A549 (cell line): ENCODE results near the gene DOCK1. TPM values are rescaled to one million over a fixed set of nuclear protein-coding genes. Genes with fewer than 3 reads are reported as not detected.

Source experiments
- ATAC-seq, 2 experiments: fragments of 200-7000 bp in 1 of 2; fragments of >200 bp in 1 of 2; cut with Nextera tagmentation in 1 of 2; cut with Tn5 transposase in 1 of 2; 3 replicates each; pipeline versions ENCODE4 v1.8.0 to v1.9.1; 2018 to 2020; ENCODE audit warnings: mild to moderate bottlenecking in 1 of 2, moderate library complexity in 1 of 2
- CTCF ChIA-PET: fragments of 300-600 bp; sonication (Branson Sonifier 250); formaldehyde crosslinking; extraction: SDS; loops from one replicate; lab custom pipeline; 2021; ENCODE audit warnings: antibody characterized with exemption, inconsistent platforms; lab: Yijun Ruan, JAX
- POLR2A ChIA-PET: fragments of 350-600 bp; formaldehyde crosslinking; extraction: SDS; loops from one replicate; lab custom pipeline; 2021; ENCODE audit warnings: antibody characterized with exemption, inconsistent platforms; lab: Yijun Ruan, JAX
- DNase-seq, 2 experiments: peaks; one replicate each; pipeline versions ENCODE4 v3.0.0 to v3.0.0-alpha.2; 2011 to 2016; ENCODE audit warnings: low read depth in 1 of 2, low spot score in 1 of 2
- FAIRE-seq: peaks from 2 replicates; lab custom pipeline; 2011; peaks lifted over from hg19 to GRCh38; lab: Jason Lieb, UNC
- H3K27ac ChIP-seq, 2 experiments: fragments of >200 bp; sonication (Bioruptor Twin); formaldehyde crosslinking; 3 replicates each; pipeline ENCODE4 v1.5.1; 2016 to 2017
- H3K4me1 ChIP-seq: fragments of >200 bp; sonication (Bioruptor Twin); formaldehyde crosslinking; 3 replicates; pipeline ENCODE4 v1.6.1; 2016
- H3K4me2 ChIP-seq: fragments of >200 bp; sonication (Bioruptor Twin); formaldehyde crosslinking; 3 replicates; pipeline ENCODE4 v1.6.1; 2016
- H3K4me3 ChIP-seq: fragments of >200 bp; sonication (Bioruptor Twin); formaldehyde crosslinking; 3 replicates; pipeline ENCODE4 v1.5.1; 2016
- H3K9me3 ChIP-seq: fragments of >200 bp; sonication (Bioruptor Twin); formaldehyde crosslinking; 3 replicates; pipeline ENCODE4 v1.6.1; 2016
- ATOH8 ChIP-seq: fragments of 250-450 bp; sonication (Bioruptor Pico); IDR thresholded peaks from 2 replicates; pipeline ENCODE4 v1.5.0; 2020; ENCODE audit warnings: low read depth, mild to moderate bottlenecking, moderate library complexity
- CBX8 ChIP-seq: fragments of 200-600 bp; sonication (generic); IDR thresholded peaks from 2 replicates; pipeline ENCODE4 v1.6.1; 2016
- CHD2 ChIP-seq: fragments of 150-350 bp; IDR thresholded peaks from 2 replicates; pipeline ENCODE4 v1.6.1; 2014; ENCODE audit warnings: low read length; ENCODE audit not compliant: partially characterized antibody
- CHD4 ChIP-seq: fragments of 200-600 bp; sonication (generic); IDR thresholded peaks from 2 replicates; pipeline ENCODE4 v1.6.1; 2016; ENCODE audit warnings: antibody characterized with exemption, mild to moderate bottlenecking, borderline replicate concordance
- E2F6 ChIP-seq: IDR thresholded peaks from 2 replicates; pipeline ENCODE4 v1.6.1; 2012; ENCODE audit warnings: low read depth, borderline replicate concordance
- ELK1 ChIP-seq: fragments of 150-350 bp; IDR thresholded peaks from 2 replicates; pipeline ENCODE4 v1.6.1; 2014; ENCODE audit warnings: low read depth, mild to moderate bottlenecking, low read length
- FOSB ChIP-seq: fragments of 250-450 bp; sonication (Bioruptor Pico); IDR thresholded peaks from 2 replicates; pipeline ENCODE4 v1.5.0; 2020; ENCODE audit warnings: mild to moderate bottlenecking, moderate library complexity
- FOSL2 ChIP-seq, 2 experiments: fragments of 450-650 bp in 1 of 2; fragments of >200 bp in 1 of 2; sonication (Bioruptor Twin) in 1 of 2; formaldehyde crosslinking; IDR thresholded peaks; 2 replicates each; pipeline versions ENCODE4 v1.5.0 to v1.6.1; 2016 to 2020; ENCODE audit warnings: mild to moderate bottlenecking in 1 of 2, moderate library complexity in 1 of 2
- GATA3 ChIP-seq: IDR thresholded peaks from 2 replicates; pipeline ENCODE4 v1.6.1; 2012; ENCODE audit warnings: borderline replicate concordance
- HOXB13 ChIP-seq: fragments of 250-450 bp; sonication (Bioruptor Pico); IDR thresholded peaks from 2 replicates; pipeline ENCODE4 v1.5.0; 2020; ENCODE audit warnings: low read depth, mild to moderate bottlenecking, moderate library complexity
- JUNB ChIP-seq: fragments of >200 bp; sonication (Bioruptor Twin); formaldehyde crosslinking; IDR thresholded peaks from 2 replicates; pipeline ENCODE4 v1.6.1; 2016
- KDM1A ChIP-seq: fragments of 200-600 bp; sonication (generic); IDR thresholded peaks from 2 replicates; pipeline ENCODE4 v1.6.1; 2016; ENCODE audit warnings: low read depth, mild to moderate bottlenecking
- MAFK ChIP-seq: fragments of 450-650 bp; IDR thresholded peaks from 2 replicates; pipeline ENCODE4 v1.6.1; 2014; ENCODE audit not compliant: partially characterized antibody
- MAX ChIP-seq: IDR thresholded peaks from 2 replicates; pipeline ENCODE4 v1.6.1; 2012
- MAZ ChIP-seq: fragments of 150-350 bp; IDR thresholded peaks from 2 replicates; pipeline ENCODE4 v1.6.1; 2014; ENCODE audit warnings: antibody characterized with exemption, low read depth, low read length, borderline replicate concordance
- NPAS2 ChIP-seq: fragments of 250-450 bp; sonication (Bioruptor Pico); IDR thresholded peaks from 2 replicates; pipeline ENCODE4 v1.8.0; 2022; ENCODE audit warnings: mild to moderate bottlenecking, moderate library complexity, borderline replicate concordance
- NR3C1 ChIP-seq: fragments of >200 bp; sonication (Bioruptor Twin); formaldehyde crosslinking; IDR thresholded peaks from 3 replicates; pipeline ENCODE4 v1.6.1; 2017
- PBX3 ChIP-seq: IDR thresholded peaks from 2 replicates; pipeline ENCODE4 v1.6.1; 2012
- RAD21 ChIP-seq, 2 experiments: fragments of >200 bp in 1 of 2; sonication (Bioruptor Twin) in 1 of 2; formaldehyde crosslinking in 1 of 2; IDR thresholded peaks in 1 of 2; conservative IDR thresholded peaks in 1 of 2; 2 replicates in 1 of 2; 3 replicates in 1 of 2; pipeline ENCODE4 v1.6.1; 2012 to 2018; ENCODE audit warnings: inconsistent platforms in 1 of 2
- REST ChIP-seq: fragments of 200-600 bp; sonication (generic); IDR thresholded peaks from 2 replicates; pipeline ENCODE4 v1.6.1; 2016; ENCODE audit warnings: antibody characterized with exemption, mild to moderate bottlenecking, moderate library complexity
- RNF2 ChIP-seq: fragments of 200-600 bp; sonication (generic); IDR thresholded peaks from 2 replicates; pipeline ENCODE4 v1.6.1; 2016; ENCODE audit warnings: low read depth, mild to moderate bottlenecking, antibody characterized with exemption, moderate library complexity, borderline replicate concordance
- SREBF2 ChIP-seq: fragments of 450-650 bp; IDR thresholded peaks from 2 replicates; pipeline ENCODE4 v1.6.1; 2014; ENCODE audit warnings: mild to moderate bottlenecking, moderate library complexity
- TFCP2L1 ChIP-seq: fragments of 250-450 bp; sonication (Bioruptor Pico); IDR thresholded peaks from 2 replicates; pipeline ENCODE4 v1.5.0; 2021; ENCODE audit warnings: mild to moderate bottlenecking
- USF2 ChIP-seq: fragments of 450-650 bp; IDR thresholded peaks from 2 replicates; pipeline ENCODE4 v1.6.1; 2014; ENCODE audit warnings: antibody characterized with exemption
- ZFP36 ChIP-seq: fragments of 450-650 bp; IDR thresholded peaks from 2 replicates; pipeline ENCODE4 v1.6.1; 2014; ENCODE audit warnings: borderline replicate concordance; ENCODE audit not compliant: partially characterized antibody
- ZSCAN20 ChIP-seq: fragments of 250-450 bp; sonication (Bioruptor Pico); IDR thresholded peaks from 2 replicates; pipeline ENCODE4 v1.8.0; 2022; ENCODE audit warnings: mild to moderate bottlenecking, moderate library complexity
- WGBS: methylation state at CpG from one replicate; pipeline ENCODE4 v1.1.6; 2017; ENCODE audit errors: missing lambda C conversion rate; 5-methylcytosine and 5-hydroxymethylcytosine counted together
- polyA plus RNA-seq, 4 experiments: library from polyadenylated mRNA; depleted of rRNA in 3 of 4; stranded (reverse); fragments of >200 nt; fragmentation: RNase III in 1 of 4; extraction: RNeasy Plus Mini Kit Qiagen cat#74134 plus additional on column Dnase treatment in 1 of 4; gene quantifications; 2 replicates in 3 of 4; 3 replicates in 1 of 4; pipeline ENCODE4 v1.2.3, GENCODE V29; 2011 to 2017

DOCK1 gene
- polyA plus RNA-seq, 2 of the 4 experiments (the other 2 are of a cell fraction): 22.6 to 28.2 TPM

GRCh38 chr10:127399668-127400067 is 494.4 kb downstream of the DOCK1 start:
- Histone ChIP-seq H3K4me3 (no peak overlapping the region), H3K4me1 (no peaks in the 10 kb centered on the region), H3K9me3 (no peaks in the 10 kb centered on the region), H3K27ac (no peak overlapping the region)
- no peak for ATAC-seq
- POLR2A ChIA-PET: no interaction called here
- no peak for FAIRE-seq
- TF ChIP-seq RNF2 (no peak), NPAS2 (CRISPR knock-in tag) (no peak), CHD2 (no peak), FOSL2 (IDR thresholded peaks at IDR 0.05) (no peak), FOSL2 (CRISPR knock-in tag; IDR thresholded peaks at IDR 0.05) (no peak), ZSCAN20 (no peak), PBX3 (no peak), GATA3 (no peak), REST (no peak), TFCP2L1 (CRISPR knock-in tag) (no peak), RAD21 (conservative IDR thresholded peaks at IDR 0.05 in 1 of 2, IDR thresholded peaks at IDR 0.05 in 1 of 2) (no peak), E2F6 (no peak), NR3C1 (no peak), ELK1 (no peak), KDM1A (no peak), SREBF2 (no peak), ATOH8 (CRISPR knock-in tag) (no peak), CHD4 (no peak), JUNB (no peak)
- TF ChIP-seq, all 56 proteins: peak for 0
- DNase-seq: no peak
- H3K4me2 ChIP-seq: no peak overlapping the region
- CTCF ChIA-PET: no interaction called here
- WGBS: 85% methylated on average over 5 of the region's 5 CpGs

- Histone ChIP-seq H3K4me2 (no peak overlapping the region), H3K9me3 (no peaks in the 10 kb centered on the region), H3K27ac (no peak overlapping the region), H3K4me1 (0 out of 3 replicates have a peak, but pooled peaks cover 3% of the 10 kb centered on the region), H3K4me3 (no peak overlapping the region)
- FAIRE-seq: no peak
- ATAC-seq: no peak
- ChIA-PET POLR2A (no interaction called here), CTCF (no interaction called here)
- WGBS: 94% methylated on average over 4 of the region's 4 CpGs
- no peak for DNase-seq
- TF ChIP-seq USF2 (no peak), FOSB (CRISPR knock-in tag) (no peak), ZFP36 (no peak), CBX8 (no peak), MAZ (no peak), MAX (no peak), MAFK (no peak), HOXB13 (CRISPR knock-in tag) (no peak)
- TF ChIP-seq, all 56 proteins: peak for 0
These were observed 495.0 kb downstream of the DOCK1 start for GRCh38 chr10:127400216-127400615.
